ENCODE data around the gene CAND1. TPM values are rescaled to one million over a fixed set of nuclear protein-coding genes. Genes with fewer than 3 reads are reported as not detected.

The CAND1 gene
- total and polyA plus RNA-seq, 3 donors from 2014 or later = 88.4 to 131 (median 125) TPM

DNA sequence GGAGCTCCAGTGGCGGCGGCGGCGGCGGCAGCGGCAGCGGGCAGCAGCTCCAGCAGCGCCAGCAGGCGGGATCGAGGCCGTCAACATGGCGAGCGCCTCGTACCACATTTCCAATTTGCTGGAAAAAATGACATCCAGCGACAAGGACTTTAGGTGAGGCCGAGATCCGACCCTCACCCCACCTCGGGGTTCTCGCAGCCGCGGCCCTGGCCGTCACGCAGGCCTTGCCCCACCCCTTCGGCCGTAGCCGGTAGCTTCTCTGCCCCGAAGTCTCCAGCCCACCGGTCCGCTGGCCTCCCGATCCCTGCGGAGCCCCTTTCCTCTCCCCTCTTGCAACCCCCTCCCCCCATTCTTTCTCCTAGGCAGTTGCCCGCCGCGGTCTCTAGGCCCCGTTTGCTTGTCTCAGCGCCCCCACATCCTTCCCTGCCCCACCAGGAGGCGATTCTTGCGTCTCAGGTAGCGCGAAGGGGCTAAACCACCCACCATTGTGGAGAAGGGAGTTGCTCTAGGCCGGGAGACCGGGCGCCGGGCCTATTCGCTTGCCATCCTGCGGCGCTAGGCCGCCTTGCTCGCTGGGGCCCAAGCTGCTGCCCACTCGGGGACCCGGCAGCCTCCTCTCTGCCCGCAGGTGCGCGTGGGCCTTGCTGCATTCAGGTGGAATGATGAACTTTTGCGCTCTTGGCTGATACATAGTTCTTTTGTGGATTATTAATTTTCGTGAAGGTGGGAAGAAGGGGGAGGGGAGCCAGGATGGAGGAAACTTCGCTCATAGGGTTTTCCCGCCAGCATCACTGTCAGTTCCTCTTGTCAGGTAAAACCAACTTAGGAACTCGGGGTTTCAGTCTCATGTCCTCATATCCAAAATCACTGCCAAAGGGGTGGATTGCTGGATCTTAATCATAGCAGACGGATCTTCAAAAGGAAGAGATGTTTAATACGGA lies 745 bp downstream of the CAND1 start:
- intact Hi-C loops (cut with DNase I; ENCODE audit: low total_unique reads) = no loop called here
- H3K27me3 ChIP-seq = no peaks in the 10 kb centered on the region
- H3K4me3 ChIP-seq = peak overlapping the region; percentile 86 to 90
- 0% methylated on average over 38 to 61 of the region's 61 CpGs for WGBS, 2 donors
- H3K27ac ChIP-seq = peak overlapping the region; percentile 97 to 100
- no peaks in the 10 kb centered on the region for H3K36me3 ChIP-seq (ENCODE audit: low read depth, missing control alignments)
- TF ChIP-seq POLR2A (IDR thresholded peaks at IDR 0.05) = no peak
- TF ChIP-seq, protein P1, sequence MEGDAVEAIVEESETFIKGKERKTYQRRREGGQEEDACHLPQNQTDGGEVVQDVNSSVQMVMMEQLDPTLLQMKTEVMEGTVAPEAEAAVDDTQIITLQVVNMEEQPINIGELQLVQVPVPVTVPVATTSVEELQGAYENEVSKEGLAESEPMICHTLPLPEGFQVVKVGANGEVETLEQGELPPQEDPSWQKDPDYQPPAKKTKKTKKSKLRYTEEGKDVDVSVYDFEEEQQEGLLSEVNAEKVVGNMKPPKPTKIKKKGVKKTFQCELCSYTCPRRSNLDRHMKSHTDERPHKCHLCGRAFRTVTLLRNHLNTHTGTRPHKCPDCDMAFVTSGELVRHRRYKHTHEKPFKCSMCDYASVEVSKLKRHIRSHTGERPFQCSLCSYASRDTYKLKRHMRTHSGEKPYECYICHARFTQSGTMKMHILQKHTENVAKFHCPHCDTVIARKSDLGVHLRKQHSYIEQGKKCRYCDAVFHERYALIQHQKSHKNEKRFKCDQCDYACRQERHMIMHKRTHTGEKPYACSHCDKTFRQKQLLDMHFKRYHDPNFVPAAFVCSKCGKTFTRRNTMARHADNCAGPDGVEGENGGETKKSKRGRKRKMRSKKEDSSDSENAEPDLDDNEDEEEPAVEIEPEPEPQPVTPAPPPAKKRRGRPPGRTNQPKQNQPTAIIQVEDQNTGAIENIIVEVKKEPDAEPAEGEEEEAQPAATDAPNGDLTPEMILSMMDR (IDR thresholded peaks at IDR 0.05) = no peak
- no peaks in the 10 kb centered on the region for H3K9me3 ChIP-seq
- H3K4me1 ChIP-seq = peaks cover 17% of the 10 kb centered on the region
- DNase-seq = peak; percentile 63

DNA sequence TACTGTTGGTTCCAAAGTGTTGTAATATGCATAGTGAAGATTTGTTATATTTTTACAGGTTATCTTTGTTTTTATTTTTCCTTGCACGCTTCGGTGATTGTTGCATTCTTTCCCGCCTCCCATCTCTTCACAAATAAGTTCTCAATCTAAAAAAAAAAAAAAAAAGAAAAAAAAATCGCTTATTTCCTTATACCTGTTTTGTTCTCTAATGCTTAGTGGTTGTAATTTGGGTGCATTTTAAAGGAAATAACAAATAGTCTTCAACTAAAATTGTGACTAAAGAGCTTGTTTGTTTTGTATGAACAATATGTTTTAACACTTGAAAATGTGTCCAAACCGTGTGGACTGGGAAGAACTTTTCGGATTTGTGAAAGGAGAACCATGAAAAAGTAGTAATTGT lies 1.5 kb downstream of the CAND1 start:
- no peak for DNase-seq
- Histone ChIP-seq H3K36me3 (ENCODE audit: low read depth, missing control alignments) (no peaks in the 10 kb centered on the region), H3K4me3 (peak overlapping the region; percentile 86 to 90), H3K4me1 (peaks cover 17% of the 10 kb centered on the region), H3K27me3 (no peaks in the 10 kb centered on the region), H3K9me3 (no peaks in the 10 kb centered on the region), H3K27ac (peak overlapping the region; percentile 97 to 100)
- TF ChIP-seq, protein P1 (IDR thresholded peaks at IDR 0.05) = no peak
- no peak for TF ChIP-seq POLR2A (IDR thresholded peaks at IDR 0.05)
- WGBS, 2 donors = 1 to 2% methylated on average over 6 of the region's 6 CpGs
- intact Hi-C loops (cut with DNase I; ENCODE audit: low total_unique reads) = no loop called here

DNA sequence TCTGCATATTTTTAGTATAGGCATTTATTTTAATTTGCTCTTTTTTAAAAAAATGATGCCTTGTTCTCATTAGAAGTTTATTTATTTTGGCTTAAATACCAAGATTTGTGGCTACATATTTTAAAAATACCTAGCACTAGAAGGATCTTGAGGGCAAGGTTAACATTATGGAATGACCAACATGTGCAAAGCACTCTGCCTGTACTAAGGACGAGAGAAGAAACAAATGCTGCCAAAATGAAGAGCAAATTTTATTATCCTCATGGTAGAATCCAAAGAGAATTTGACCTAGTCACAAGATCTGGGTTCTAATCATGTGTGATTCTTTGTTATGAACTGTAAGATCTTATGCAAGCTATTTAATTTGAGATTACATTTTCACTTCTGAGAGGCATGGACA lies 2.8 kb downstream of the CAND1 start:
- no peak for DNase-seq
- WGBS, 2 donors = 8 to 18% methylated on average over 1 of the region's 1 CpG
- TF ChIP-seq, protein P1 (IDR thresholded peaks at IDR 0.05) = no peak
- TF ChIP-seq POLR2A (IDR thresholded peaks at IDR 0.05) = no peak
- Histone ChIP-seq H3K27me3 (no peaks in the 10 kb centered on the region), H3K36me3 (ENCODE audit: low read depth, missing control alignments) (no peaks in the 10 kb centered on the region), H3K9me3 (no peaks in the 10 kb centered on the region), H3K4me3 (no peak overlapping the region), H3K27ac (peak overlapping the region in 1 of 2 donors; percentile 100), H3K4me1 (peaks cover 17% of the 10 kb centered on the region)
- intact Hi-C loops (cut with DNase I; ENCODE audit: low total_unique reads) = no loop called here

DNA sequence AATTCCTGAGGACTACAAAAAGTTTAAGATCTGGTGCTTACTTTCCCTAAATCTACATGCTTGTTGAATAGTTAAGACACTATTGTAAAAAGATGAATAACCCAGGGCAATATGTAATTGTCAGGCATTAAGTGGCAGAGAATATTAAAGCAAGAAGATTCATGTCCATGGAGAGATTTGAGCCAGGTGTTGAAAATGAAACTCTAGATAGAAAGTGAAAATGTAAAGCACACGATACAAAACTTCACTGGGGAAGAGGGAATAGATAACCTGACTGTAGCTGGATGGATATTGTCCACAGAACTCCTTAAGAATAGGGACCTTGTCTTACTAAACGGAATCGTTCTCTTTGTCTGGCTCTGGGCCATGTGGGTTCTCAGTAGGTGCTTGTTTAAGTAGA lies 5.0 kb downstream of the CAND1 start:
- no peaks in the 10 kb centered on the region for H3K36me3 ChIP-seq (ENCODE audit: low read depth, missing control alignments)
- no peak overlapping the region for H3K4me3 ChIP-seq
- no peaks in the 10 kb centered on the region for H3K27me3 ChIP-seq
- 25 to 37% methylated on average over 3 of the region's 3 CpGs for WGBS, 2 donors
- intact Hi-C loops (cut with DNase I; ENCODE audit: low total_unique reads) = no loop called here
- no peak overlapping the region for H3K27ac ChIP-seq
- peaks cover 15% of the 10 kb centered on the region for H3K4me1 ChIP-seq
- H3K9me3 ChIP-seq = no peaks in the 10 kb centered on the region
- TF ChIP-seq, protein P1 (IDR thresholded peaks at IDR 0.05) = no peak
- no peak for TF ChIP-seq POLR2A (IDR thresholded peaks at IDR 0.05)
- DNase-seq = no peak

Measured in testis (tissue), 3 donors.